Measurements from ENCODE around the gene CACNG4. TPM values are rescaled to one million over a fixed set of nuclear protein-coding genes. Genes with fewer than 3 reads are reported as not detected.

CACNG4 gene
- total RNA-seq, 1 experiment from 2014 or later, result 40.3 TPM

DNA sequence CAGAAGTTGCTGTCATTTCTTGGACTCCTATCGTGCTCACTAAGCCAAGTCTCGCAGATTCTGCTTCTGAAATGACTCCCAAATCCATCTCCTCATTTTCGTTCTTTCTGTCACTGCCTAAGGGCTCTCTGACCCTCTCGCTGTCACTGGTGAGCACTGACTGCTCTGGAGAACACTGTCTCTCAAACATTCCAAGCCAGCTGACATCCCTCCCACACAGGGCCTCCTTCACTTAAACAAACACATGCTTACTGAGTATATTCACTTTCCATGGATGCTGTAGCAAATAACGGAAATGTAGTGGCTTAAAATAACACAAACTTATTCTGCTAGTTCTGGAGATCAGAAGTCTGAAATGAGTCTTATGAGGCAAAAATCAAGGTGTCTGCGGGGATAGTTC is 98.6 kb downstream of the CACNG4 start:
- Histone ChIP-seq H3K27ac (ENCODE audit: low read length) (no peak overlapping the region), H3K9me3 (ENCODE audit: control insufficient read depth, insufficient read depth, low read depth, low read length) (no peaks in the 10 kb centered on the region), H3K4me1 (ENCODE audit: control insufficient read depth, insufficient read depth, low read length) (no peaks in the 10 kb centered on the region), H3K4me3 (ENCODE audit: low read depth in 2 of 2, low read length in 2 of 2) (no peak overlapping the region), H3K36me3 (ENCODE audit: control insufficient read depth, insufficient read depth, low read length) (no peaks in the 10 kb centered on the region), H3K27me3 (ENCODE audit: control insufficient read depth, insufficient read depth, low read length) (no peaks in the 10 kb centered on the region)
- ATAC-seq (no peak), DNase-seq (ENCODE audit: low read depth, low spot score) (no peak)
- in situ Hi-C loops (cut with HindIII; ENCODE audit: low pct_unique_long_range_greater_than_20kb, low sequenced_read_pairs) (no loop called here), intact Hi-C loops (cut with micrococcal nuclease; ENCODE audit: unreplicated experiment) (no loop called here)
- POLR2A ChIA-PET, result no interaction called here
- no peak for TF ChIP-seq SIN3A (IDR thresholded peaks at IDR 0.05; ENCODE audit: borderline replicate concordance, insufficient read depth, low read depth, low read length)
- no peak for TF ChIP-seq CTCF (IDR thresholded peaks at IDR 0.05)
- TF ChIP-seq TCF7L2 (IDR thresholded peaks at IDR 0.05; ENCODE audit: low read depth, low read length), result no peak
- TF ChIP-seq, protein P1, sequence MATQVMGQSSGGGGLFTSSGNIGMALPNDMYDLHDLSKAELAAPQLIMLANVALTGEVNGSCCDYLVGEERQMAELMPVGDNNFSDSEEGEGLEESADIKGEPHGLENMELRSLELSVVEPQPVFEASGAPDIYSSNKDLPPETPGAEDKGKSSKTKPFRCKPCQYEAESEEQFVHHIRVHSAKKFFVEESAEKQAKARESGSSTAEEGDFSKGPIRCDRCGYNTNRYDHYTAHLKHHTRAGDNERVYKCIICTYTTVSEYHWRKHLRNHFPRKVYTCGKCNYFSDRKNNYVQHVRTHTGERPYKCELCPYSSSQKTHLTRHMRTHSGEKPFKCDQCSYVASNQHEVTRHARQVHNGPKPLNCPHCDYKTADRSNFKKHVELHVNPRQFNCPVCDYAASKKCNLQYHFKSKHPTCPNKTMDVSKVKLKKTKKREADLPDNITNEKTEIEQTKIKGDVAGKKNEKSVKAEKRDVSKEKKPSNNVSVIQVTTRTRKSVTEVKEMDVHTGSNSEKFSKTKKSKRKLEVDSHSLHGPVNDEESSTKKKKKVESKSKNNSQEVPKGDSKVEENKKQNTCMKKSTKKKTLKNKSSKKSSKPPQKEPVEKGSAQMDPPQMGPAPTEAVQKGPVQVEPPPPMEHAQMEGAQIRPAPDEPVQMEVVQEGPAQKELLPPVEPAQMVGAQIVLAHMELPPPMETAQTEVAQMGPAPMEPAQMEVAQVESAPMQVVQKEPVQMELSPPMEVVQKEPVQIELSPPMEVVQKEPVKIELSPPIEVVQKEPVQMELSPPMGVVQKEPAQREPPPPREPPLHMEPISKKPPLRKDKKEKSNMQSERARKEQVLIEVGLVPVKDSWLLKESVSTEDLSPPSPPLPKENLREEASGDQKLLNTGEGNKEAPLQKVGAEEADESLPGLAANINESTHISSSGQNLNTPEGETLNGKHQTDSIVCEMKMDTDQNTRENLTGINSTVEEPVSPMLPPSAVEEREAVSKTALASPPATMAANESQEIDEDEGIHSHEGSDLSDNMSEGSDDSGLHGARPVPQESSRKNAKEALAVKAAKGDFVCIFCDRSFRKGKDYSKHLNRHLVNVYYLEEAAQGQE (IDR thresholded peaks at IDR 0.05; ENCODE audit: insufficient read depth in 1 of 2, low read depth in 2 of 2, low read length in 1 of 2), result no peak
- TF ChIP-seq POLR2AphosphoS5 (IDR thresholded peaks at IDR 0.05; ENCODE audit: low read depth, low read length), result no peak
- no TSS peak for BruUV-seq (replicated peaks)
- CTCF ChIA-PET, result no interaction called here

DNA sequence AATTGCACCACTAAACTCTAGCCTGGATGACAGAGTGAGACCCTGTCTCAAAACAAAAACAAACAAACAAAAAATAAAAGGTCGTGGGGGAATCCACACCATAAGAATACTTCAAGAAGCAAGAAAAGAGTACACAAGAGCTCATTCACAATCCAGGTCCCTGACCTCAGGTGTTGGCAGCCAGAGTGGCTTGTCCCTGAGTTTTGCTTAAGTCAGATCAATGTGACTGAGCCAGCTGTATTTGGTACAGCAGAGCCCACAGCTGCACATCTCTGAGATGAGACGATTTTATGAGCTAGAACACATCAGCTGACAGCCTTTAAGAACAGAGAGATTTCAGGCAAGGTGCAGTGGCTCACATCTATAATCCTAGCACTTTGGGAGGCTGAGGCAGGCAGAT is 102.2 kb downstream of the CACNG4 start:
- no peak overlapping the region for H3K4me3 ChIP-seq (ENCODE audit: low read depth in 2 of 2, low read length in 2 of 2)
- no peaks in the 10 kb centered on the region for H3K4me1 ChIP-seq (ENCODE audit: control insufficient read depth, insufficient read depth, low read length)
- no peaks in the 10 kb centered on the region for H3K36me3 ChIP-seq (ENCODE audit: control insufficient read depth, insufficient read depth, low read length)
- CTCF ChIA-PET, result no interaction called here
- POLR2A ChIA-PET, result no interaction called here
- no peak for DNase-seq (ENCODE audit: low read depth, low spot score)
- no TSS peak for BruUV-seq (replicated peaks)
- ATAC-seq, result no peak
- TF ChIP-seq SIN3A (IDR thresholded peaks at IDR 0.05; ENCODE audit: borderline replicate concordance, insufficient read depth, low read depth, low read length), result no peak
- no peak for TF ChIP-seq CTCF (IDR thresholded peaks at IDR 0.05)
- no peak for TF ChIP-seq POLR2AphosphoS5 (IDR thresholded peaks at IDR 0.05; ENCODE audit: low read depth, low read length)
- TF ChIP-seq, protein P1 (IDR thresholded peaks at IDR 0.05; ENCODE audit: insufficient read depth in 1 of 2, low read depth in 2 of 2, low read length in 1 of 2), result no peak
- TF ChIP-seq TCF7L2 (IDR thresholded peaks at IDR 0.05; ENCODE audit: low read depth, low read length), result no peak
- no peaks in the 10 kb centered on the region for H3K27me3 ChIP-seq (ENCODE audit: control insufficient read depth, insufficient read depth, low read length)
- intact Hi-C loops (cut with micrococcal nuclease; ENCODE audit: unreplicated experiment) (no loop called here), in situ Hi-C loops (cut with HindIII; ENCODE audit: low pct_unique_long_range_greater_than_20kb, low sequenced_read_pairs) (no loop called here)
- no peak overlapping the region for H3K27ac ChIP-seq (ENCODE audit: low read length)
- no peaks in the 10 kb centered on the region for H3K9me3 ChIP-seq (ENCODE audit: control insufficient read depth, insufficient read depth, low read depth, low read length)

Data from Panc1 (cell line).